Jurkat, Clone E6-1 (cell line): Measurements from ENCODE around the gene SEC16B.

Experiments
- DNase-seq: peaks from one replicate; pipeline ENCODE4 v3.0.0-alpha.2; 2011; ENCODE audit warnings: low read depth, low spot score
- H3K4me3 ChIP-seq: 2 replicates; pipeline ENCODE4 v1.5.1; 2011; ENCODE audit warnings: mild to moderate bottlenecking, low read length, control low read depth, moderate library complexity

SEC16B gene

DNA sequence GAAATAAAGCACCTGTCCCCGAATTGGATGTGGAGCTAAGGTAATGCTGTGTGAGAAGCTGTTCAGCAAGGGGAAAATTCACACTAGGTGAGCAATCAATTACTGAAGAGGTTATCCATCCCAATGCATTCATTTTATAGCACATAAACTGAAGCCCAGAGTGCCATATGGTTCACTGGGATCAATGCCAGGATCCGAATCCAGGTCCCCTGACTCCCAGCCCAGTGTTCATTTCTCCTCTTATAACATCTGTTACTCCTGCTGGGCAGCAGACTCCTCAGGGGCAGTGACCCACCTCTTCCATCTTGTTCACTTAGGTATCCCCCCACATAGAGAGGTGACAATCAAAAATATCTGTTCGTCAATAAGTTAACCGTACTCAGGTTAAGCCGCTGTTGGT is 13.2 kb upstream of the SEC16B start:
- no peak overlapping the region for H3K4me3 ChIP-seq
- DNase-seq: no peak

DNA sequence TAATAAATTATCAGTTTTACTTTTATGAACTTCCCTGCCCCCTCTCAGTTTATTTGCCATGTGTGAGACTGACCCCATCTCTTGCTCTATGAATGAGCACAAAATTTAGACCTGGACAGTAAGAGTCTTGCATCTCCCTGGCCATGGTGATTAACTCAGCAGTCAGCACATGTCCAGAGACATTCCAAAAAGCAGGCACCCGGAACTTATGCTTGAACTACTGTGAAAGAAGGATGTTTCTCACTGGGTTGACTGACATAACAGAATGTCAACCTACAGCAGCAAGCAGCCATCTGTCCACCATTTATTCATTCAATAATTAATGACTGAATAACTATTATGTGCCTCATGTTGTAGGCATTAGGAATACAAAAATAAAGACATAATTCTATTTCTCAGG is 11.3 kb upstream of the SEC16B start:
- DNase-seq: no peak
- H3K4me3 ChIP-seq: no peak overlapping the region

DNA sequence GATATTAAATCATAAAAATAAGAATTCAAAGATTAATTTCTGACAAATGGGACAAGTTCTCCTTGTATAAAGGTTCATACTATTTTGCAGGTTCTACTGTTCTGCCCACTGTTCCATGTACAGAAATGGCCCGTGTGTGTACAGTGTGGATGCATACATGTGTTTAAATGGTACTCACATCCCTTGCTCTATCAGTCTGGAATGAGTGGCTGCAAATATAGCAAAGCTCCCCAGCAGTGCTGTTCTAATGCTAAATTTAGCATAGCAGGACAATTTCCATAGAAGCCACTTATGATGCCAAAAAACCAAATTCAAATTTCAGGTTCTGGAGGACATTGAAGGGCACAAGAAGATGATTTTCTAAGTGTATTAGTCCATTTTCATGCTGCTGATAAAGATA is 9.4 kb upstream of the SEC16B start:
- H3K4me3 ChIP-seq: no peak overlapping the region
- DNase-seq: no peak

DNA sequence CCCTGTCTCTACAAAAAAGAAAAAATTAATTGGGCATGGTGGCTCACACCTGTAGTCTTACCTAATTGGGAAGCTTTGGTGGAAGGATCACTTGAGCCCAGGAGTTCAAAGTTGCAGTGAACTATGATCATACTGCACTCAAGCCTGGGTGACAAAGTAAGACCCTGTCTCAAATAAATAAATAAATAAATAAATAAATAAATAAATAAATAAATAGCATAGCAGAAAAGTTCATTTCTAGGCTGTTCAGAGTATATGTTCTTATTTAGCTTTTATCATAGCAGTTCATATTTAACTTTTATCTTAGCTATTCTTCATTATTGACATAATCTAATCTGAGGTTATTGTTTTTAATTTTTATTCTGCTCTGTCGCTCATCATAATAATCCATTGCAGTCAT is 8.7 kb upstream of the SEC16B start:
- H3K4me3 ChIP-seq: no peak overlapping the region
- DNase-seq: no peak

DNA sequence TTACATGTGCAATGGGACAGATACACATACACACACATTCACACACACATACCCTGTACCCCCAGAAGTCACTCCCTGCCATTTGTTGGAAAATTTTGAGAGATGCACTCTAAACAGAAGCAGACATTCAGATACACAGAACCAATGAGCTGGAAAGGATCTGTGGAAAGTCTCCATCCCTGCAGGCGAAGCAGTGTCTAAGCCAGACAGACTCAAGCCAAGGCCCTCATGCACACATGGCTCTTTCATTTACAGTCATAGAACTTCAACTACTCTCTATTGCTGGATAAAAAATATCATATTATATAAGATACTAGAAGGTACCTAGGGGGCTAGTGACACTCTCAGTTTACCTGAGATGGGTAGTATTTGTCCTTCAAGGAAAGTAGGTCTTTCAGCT is 7.3 kb upstream of the SEC16B start:
- no peak overlapping the region for H3K4me3 ChIP-seq
- no peak for DNase-seq

DNA sequence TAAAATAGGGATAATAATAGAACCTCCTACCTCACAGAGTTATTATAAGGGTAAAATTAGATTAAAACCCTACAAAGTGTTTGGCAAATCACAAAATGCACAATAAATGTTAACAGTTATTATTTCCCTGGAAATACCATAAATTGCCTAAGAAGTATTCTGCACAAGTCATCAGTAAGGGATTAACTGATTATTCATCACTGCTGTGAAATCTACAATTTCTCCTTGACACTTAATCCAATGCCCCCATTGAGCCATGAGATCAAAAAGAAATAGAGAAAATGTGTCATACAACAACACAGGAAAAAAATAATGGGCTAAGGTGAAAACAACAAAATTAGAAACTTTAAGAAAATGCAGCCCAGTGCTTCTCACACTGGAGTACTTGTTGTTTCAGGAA is 6.7 kb upstream of the SEC16B start:
- no peak overlapping the region for H3K4me3 ChIP-seq
- DNase-seq: no peak

DNA sequence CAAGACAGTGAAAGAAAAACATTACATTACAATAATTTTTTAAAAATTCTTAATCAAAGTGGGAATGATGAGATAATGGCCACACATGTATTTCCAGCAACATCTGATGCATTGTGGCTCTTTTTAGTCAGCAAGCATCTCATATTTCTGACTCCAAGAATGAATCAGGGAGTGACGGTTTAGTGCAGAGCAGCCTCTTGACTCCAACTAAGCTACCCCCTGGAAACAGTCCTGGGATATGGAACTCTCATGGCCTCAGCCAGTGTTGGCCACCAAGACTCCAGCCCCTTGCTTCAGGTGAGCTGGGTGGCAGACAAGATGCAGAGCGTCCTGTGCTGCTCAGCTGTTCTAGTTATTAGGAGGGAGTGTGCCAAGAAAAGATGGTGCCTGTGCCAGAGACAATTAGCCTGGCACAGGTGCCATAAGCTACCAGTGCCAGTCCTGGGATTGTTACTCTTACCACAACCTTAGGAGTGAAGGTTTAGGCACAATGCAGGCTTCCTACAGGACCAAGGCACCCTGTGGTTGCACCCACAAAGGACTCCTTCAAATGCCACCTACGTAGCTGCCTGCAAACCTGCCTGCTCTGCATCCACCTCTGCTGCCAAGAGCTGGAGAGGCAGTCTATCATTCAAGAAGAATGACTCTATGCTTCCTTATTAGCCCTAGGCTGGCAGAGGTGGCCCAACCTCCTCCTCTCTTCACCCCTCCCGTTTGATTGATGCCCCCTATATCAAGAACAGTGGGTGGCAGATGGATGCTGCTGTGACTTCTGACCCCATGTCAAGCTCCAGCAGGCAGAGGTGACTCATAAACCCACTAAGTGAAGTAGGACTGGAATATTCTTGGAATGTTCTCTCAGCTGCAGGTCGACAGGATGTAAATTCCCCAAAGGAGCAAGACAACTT is 6.0 kb upstream of the SEC16B start:
- DNase-seq: no peak
- no peak overlapping the region for H3K4me3 ChIP-seq

DNA sequence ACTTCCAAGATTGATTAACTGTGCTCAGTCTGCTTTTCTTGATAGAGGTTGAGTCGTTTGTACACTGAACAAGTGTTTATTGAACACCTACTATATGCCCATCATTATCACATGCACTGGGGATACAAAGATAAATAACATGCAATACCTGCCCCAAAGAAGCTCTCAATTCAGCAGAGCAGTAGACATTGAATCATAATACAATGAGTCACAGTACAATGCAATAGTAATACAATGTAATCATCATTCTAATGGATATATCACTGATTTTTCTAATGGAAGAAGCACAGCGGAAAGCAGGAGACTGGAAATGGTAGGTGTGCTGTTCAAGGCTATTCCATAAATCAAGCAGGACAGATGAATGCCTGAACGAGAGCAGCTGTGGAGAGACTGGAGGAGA is 3.7 kb upstream of the SEC16B start:
- DNase-seq: no peak
- H3K4me3 ChIP-seq: no peak overlapping the region

DNA sequence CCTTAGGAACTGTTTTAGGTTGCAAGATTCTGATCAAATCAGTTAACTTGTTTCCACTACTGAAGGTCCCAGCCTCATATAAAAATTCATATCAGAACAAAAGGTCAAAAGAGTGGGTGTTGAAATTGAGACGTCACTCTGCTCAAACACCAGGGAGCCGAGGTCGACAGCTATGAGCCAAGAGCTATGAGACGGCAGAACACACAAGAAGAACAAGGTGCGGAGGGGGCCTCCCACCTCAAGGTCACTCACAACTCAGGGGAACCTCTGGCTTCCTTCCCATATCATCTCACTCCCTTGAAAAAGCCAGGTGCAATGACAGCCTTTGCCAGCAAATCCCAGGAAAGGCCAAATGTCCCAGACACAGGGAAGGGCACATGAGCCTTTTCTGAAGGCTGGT is 749 bp downstream of the SEC16B start:
- DNase-seq: no peak
- H3K4me3 ChIP-seq: no peak overlapping the region

DNA sequence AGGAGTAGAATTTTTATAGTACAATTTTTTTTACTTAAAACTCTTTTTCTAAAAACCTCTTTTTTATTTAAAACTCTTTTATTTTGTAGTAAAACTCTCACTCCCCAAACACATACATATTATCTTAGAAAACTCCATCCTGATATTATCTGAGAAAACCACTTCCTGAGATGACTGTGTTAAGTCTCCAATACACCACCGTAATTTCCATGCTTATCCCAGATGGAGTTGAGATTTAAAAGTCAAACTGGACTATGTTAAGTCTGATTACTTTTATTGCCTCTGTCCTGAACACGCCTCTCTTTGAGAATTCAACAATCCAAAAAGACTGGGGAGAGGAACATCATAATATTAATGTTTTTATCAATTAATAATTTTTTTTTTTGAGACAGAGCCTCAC is 3.7 kb downstream of the SEC16B start:
- no peak overlapping the region for H3K4me3 ChIP-seq
- DNase-seq: no peak

DNA sequence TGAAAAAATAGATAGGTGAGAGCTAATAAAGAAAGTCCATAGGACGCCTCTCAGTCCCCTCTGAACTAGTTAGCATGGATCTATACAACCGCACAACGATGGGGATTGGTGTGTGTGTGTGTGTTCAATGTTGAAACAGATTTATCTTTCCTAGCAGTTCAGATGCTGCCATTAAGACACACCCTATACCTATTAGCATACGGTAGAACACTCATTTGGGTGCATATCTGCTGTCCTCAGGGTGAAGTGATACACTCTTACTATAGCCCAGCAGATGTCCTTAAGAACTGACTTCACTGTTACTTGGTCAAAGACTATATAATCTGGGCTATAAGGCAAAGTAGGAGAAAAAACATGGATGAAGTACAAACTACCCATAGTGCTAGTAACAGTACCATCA is 4.6 kb downstream of the SEC16B start:
- no peak for DNase-seq
- no peak overlapping the region for H3K4me3 ChIP-seq

DNA sequence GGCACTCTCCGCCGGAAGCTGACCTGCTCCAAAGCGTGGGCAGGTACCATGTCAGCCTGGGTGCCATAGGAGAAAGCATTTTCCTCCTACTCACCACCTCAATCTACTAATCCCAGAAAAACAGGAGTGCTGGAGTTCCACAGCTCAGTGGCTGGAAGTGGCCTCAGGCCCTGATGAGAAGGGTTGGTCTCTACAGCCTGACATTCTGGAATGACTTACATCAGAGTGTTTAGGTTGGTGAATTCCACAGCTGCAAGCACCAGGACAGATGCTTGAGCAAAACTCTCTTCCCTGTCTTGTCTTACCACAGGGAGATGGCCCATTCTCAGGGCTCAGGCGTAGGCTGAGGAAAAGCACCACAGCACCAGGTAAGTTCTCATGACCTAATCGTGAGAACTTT is 5.5 kb downstream of the SEC16B start:
- no peak for DNase-seq
- H3K4me3 ChIP-seq: no peak overlapping the region

DNA sequence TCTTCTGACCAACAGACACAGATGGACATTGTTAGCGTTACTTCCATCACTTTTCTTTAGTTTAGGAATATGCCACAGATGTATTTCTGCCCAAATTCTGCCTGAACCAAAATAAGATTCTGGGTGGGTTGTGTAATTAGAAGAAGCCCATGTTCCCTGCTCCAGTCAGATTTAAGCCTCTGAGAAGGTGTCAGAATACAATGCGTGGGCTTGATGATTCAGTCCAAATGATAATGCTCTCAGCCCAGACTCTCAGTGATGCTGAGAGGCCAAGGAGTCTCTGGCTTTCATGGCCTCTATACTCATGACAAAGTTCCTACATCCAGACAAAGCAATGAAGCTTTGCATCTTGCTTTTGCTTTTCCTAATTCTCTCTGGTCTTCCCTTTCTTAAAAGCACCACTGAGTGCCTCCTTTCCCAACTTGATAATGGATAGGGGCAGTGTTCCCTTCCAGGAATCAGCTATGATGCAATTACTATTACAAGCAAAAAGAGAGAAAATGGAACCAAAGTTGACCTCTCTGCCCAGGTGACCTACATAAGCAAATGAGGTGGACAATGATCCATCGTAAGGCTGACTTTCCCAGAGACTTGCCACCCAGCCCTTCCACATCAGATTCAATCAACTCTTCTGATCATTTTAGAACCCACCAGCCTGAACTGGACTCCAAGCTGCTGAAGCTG is 8.8 kb downstream of the SEC16B start:
- no peak overlapping the region for H3K4me3 ChIP-seq
- no peak for DNase-seq

DNA sequence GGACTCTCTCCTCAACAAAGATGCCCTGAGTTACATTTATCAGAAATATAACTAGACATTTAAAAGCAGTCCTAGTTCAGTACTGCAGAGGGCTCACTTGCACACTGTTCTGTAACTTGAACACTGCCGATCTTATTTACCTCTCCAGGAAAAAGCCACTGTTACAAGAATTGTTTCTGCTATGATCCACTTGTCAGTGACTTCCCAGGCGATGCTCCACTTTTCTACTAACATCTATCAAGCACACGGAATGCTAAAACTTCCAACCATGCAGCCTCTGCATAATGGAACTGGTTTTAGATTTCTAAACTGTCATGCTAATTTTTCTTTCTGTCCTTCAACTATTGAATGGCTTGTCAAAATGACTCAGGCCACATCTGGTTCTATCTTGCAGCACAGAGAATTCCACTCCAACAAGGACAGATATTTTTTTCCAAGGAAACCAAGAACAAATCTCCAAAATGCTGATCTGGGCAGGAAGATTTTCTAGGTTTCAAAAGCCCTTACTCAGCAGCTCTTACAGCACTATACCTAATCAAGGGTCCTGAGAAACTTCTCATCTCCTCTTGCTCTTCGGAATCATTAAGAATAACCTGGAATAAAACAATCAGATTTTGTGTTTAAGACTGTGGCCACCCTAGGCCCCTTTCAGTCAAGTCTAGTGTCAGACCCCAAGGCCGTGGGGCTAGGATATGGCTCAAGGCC is 9.9 kb downstream of the SEC16B start:
- DNase-seq: no peak
- no peak overlapping the region for H3K4me3 ChIP-seq

DNA sequence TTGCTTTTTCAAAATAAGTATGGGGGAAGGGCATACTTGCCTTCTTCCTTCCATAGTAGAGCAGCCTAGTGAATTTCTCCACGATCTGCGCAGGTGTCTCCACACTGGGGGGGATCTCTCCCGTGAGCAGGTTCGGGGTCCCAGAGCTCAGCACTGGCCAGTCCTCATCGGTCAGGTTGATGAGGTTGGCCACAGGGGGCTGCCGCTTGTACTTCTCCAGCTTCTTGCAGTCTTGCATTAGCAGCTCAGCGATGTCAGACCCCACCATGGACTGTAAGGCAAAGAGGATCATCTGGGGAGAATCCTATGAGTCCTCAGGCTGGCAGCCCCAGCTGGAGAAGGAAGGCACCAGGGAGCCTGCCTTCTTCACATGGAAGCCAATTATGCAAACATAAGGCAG is 11.8 kb downstream of the SEC16B start:
- no peak for DNase-seq
- H3K4me3 ChIP-seq: no peak overlapping the region

DNA sequence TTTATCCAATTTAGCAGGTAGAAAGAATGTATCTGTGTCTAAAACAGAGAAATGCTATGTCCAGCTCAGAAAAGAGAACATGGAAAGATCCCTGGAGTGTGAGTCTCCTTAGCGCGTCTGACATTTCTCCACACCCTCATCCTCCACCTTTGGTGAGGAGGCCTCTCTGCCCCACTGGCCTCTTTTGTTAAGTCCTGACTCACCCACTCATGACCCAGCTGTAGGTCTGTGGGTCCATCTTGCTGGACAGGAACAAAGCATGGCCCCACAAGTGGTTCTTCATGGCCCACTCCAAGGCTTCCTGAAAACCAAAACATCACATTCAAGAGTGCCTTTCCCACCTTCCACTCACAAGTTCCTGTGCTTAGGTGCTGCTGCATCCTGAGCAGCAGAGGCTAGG is 15.8 kb downstream of the SEC16B start:
- no peak overlapping the region for H3K4me3 ChIP-seq
- DNase-seq: no peak

DNA sequence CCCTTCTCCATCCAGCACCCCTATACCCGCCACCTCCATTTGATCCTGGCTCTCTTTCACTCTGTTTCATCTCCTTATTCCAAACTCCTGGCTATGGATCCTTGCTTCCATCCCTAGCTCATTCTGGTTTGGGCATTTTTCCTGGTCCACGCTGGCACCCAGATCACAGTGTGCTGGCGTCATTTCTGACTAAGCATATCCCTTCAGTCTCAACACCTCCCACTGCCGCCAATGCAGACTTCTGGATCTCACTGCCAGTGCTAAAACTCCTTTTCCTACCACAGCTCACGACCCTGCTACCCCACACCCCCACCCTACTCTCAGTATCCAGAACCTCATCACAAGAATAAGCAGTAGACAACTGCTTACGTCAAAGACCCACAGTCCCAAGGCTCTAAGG is 16.3 kb downstream of the SEC16B start:
- no peak overlapping the region for H3K4me3 ChIP-seq
- no peak for DNase-seq

DNA sequence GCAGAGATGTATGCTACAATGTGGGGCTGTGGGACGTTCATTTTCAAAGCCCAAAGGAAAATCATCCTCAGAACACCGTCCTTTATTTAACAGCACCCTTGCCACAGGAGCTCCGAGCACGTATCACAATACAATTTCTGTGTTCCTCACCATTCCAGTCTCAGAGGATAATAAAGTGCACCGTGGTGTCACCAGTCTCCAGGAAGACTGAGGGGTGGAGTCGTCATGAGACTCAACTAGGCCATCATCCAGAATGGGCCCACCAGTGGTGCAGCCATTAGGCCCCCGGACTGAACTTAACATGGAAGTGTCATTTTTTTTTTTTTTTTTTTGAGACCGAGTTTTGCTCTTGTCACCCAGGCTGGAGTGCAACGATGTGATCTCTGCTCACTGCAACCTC is 17.2 kb downstream of the SEC16B start:
- no peak for DNase-seq
- H3K4me3 ChIP-seq: no peak overlapping the region

DNA sequence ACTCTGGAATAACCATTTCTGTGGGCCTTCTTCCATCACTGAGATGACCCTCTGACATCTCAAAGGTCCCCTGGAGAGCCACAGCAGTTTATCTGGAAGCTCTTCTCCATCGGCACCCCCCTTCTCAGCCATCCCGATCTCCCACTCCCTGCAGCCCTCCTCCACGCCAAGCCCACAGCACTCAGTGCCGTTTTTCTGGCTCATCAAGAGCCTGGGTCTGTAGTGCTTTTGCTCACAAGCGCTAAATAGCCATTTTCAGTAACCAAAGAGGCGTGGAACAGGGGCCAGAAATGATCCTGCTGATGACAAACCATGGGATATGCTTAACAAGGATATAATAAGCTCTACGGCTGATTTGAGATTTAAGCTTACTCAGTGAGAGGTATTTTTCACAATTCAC is 17.6 kb downstream of the SEC16B start:
- no peak overlapping the region for H3K4me3 ChIP-seq
- DNase-seq: no peak

DNA sequence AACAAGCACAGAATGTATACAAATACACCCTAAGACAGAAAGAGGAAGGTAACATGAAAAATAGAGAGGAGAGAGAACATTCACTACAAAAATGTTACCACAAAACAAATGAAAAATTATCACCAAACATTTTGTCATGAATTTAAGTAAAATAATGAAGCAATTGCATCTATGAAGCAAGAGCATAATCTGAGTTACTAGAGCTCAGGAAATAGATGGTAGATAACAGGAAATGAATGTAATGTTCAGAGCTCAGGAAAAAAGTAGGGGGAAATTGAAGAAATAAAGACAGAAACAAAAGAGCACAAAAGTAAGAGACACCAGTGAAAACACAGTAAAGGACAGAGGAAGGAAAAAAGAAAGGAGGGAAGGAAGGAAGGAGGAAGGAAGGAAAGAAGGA is 19.4 kb downstream of the SEC16B start:
- H3K4me3 ChIP-seq: no peak overlapping the region
- no peak for DNase-seq
